ENCODE data around the gene CATSPERD.

GRCh38 chr19:5718037-5718578, 2.3 kb upstream of the CATSPERD start:
- no peak for TF ChIP-seq POLR2AphosphoS5 (IDR thresholded peaks at IDR 0.05; ENCODE audit: borderline replicate concordance, low read depth, low read length)
- no peak for TF ChIP-seq EZH2 (IDR thresholded peaks at IDR 0.05)
